Nephron progenitor cell (in vitro differentiated cells): ENCODE measurements around the gene FAM118A.
"Not testable (repeated sequence)": the region's sequence is repeated elsewhere in the genome, so short reads cannot be mapped to it uniquely, and the experiment has no call there.

Experiments used
- DNase-seq: peaks from one replicate; pipeline ENCODE4 v3.0.0; 2021
- H3K27ac Mint-ChIP-seq: 2 replicates; pipeline ENCODE4 v1.8.0; 2021; ENCODE audit warnings: mild to moderate bottlenecking, moderate library complexity, mixed read lengths
- H3K27me3 Mint-ChIP-seq: 2 replicates; pipeline ENCODE4 v1.8.0; 2021; ENCODE audit warnings: mild to moderate bottlenecking, low read depth, mixed read lengths; ENCODE audit not compliant: poor library complexity
- H3K36me3 Mint-ChIP-seq: 2 replicates; pipeline ENCODE4 v1.8.0; 2021; ENCODE audit warnings: low read depth, mixed read lengths
- H3K4me1 Mint-ChIP-seq: 2 replicates; pipeline ENCODE4 v1.8.0; 2021; ENCODE audit warnings: mixed read lengths
- H3K4me3 Mint-ChIP-seq: 2 replicates; pipeline ENCODE4 v1.8.0; 2021; ENCODE audit warnings: mild to moderate bottlenecking, moderate library complexity, mixed read lengths
- H3K9me3 Mint-ChIP-seq: 2 replicates; pipeline ENCODE4 v1.8.0; 2021; ENCODE audit warnings: mild to moderate bottlenecking, moderate library complexity, mixed read lengths
- CTCF ChIP-seq: fragments of 200-600 bp; sonication (generic); IDR thresholded peaks from 2 replicates; pipeline ENCODE4 v1.5.0; 2021; ENCODE audit warnings: antibody characterized with exemption

Gene FAM118A

DNA sequence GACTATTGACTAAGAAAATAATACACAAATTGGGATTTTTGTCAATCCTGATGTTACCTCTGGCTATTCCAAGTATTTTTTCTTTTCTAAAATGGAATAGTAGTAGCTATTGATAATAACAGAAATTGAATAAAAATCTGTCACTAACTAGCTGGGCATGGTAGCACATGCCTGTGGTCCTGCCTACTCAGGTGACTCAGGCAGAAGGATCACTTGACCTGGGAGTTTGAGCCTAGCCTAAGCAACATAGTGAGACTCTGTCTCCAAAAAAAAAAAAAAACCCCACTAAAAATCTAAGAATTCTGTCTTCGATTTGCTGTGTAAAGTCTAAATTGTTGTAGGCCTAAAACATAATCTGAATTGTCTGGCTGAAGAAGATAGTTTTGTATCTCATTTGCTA lies 42.2 kb downstream of the FAM118A start:
- Mint-ChIP-seq H3K27ac (no peak overlapping the region), H3K9me3 (no peaks in the 10 kb centered on the region), H3K4me1 (no peaks in the 10 kb centered on the region), H3K27me3 (peaks cover 13% of the 10 kb centered on the region), H3K36me3 (no peaks in the 10 kb centered on the region), H3K4me3 (no peak overlapping the region)
- DNase-seq = no peak
- no peak for TF ChIP-seq CTCF

DNA sequence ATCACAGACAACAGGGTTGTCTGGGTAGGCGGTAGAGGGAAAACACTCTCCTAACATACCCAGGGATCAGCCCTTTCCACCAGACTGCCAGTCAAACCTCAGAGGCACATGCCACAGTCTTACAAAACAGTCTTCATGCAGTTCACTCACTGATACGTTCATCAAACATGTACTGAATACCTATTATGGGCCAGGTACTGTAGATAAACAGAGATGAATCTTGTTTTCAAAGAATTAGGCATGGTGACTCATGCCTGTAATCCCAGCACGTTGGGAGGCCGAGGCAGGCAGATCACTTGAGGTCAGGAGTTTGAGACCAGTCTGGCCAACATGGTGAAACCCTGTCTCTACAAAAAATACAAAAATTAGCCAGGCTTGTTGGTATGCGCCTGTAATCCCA lies 43.0 kb downstream of the FAM118A start:
- not testable (repeated sequence) for H3K27ac Mint-ChIP-seq, H3K4me1 Mint-ChIP-seq, H3K36me3 Mint-ChIP-seq, H3K9me3 Mint-ChIP-seq, H3K4me3 Mint-ChIP-seq, DNase-seq
- peaks cover 15% of the 10 kb centered on the region for H3K27me3 Mint-ChIP-seq

DNA sequence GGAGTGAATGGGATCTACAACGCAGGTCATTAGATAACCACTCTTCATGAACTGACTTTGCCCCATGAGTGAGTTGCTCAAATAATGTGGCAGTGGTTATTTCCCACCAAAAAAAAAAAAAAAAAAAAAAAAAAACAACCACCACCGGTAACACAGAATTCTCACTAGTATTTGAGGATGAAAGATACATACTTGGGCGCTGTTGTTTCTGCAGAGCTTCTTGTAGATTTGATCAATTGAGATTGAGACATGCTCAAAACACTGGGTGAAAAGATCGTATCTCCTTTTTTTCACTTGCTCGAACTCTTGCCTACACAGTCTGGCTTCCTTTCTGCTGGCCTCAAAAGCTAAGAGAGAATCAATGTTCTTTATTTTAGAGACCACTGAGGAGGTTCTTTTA lies 44.1 kb downstream of the FAM118A start:
- Mint-ChIP-seq H3K36me3 (no peaks in the 10 kb centered on the region), H3K4me3 (no peak overlapping the region), H3K9me3 (no peaks in the 10 kb centered on the region), H3K27me3 (peaks cover 16% of the 10 kb centered on the region), H3K27ac (no peak overlapping the region), H3K4me1 (no peaks in the 10 kb centered on the region)
- no peak for TF ChIP-seq CTCF
- no peak for DNase-seq

- no peak overlapping the region for H3K27ac Mint-ChIP-seq
- H3K9me3 Mint-ChIP-seq = no peaks in the 10 kb centered on the region
- DNase-seq = no peak
- H3K4me3 Mint-ChIP-seq = no peak overlapping the region
- TF ChIP-seq CTCF = no peak
- H3K4me1 Mint-ChIP-seq = no peaks in the 10 kb centered on the region
- peaks cover 20% of the 10 kb centered on the region for H3K27me3 Mint-ChIP-seq
- H3K36me3 Mint-ChIP-seq = no peaks in the 10 kb centered on the region
Measured at GRCh38 chr22:45357490-45357889, 47.8 kb downstream of the FAM118A start.

DNA sequence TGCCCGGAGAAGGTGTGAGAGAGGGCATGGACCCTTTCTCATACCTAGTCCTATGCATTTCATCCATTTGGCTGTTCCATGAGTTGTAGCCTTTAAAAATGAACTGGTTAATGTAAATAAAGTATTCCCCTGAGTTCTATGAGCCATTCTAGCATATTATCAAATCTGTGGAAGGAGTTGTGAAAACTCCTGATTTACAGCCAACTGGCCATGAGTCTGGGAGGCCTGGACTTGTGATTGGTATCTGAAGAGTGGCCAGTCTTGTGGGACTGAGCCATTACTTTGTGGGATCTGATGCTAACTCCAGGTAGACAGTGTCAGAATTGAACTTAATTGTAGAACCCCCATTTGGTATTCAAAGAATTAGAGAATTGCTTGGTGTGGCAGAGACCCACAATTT lies 48.4 kb downstream of the FAM118A start:
- TF ChIP-seq CTCF = no peak
- H3K27me3 Mint-ChIP-seq = peaks cover 20% of the 10 kb centered on the region
- DNase-seq = no peak
- H3K9me3 Mint-ChIP-seq = no peaks in the 10 kb centered on the region
- H3K27ac Mint-ChIP-seq = no peak overlapping the region
- H3K36me3 Mint-ChIP-seq = no peaks in the 10 kb centered on the region
- no peak overlapping the region for H3K4me3 Mint-ChIP-seq
- H3K4me1 Mint-ChIP-seq = no peaks in the 10 kb centered on the region

- Mint-ChIP-seq H3K36me3 (no peaks in the 10 kb centered on the region), H3K4me3 (no peak overlapping the region), H3K27me3 (peaks cover 21% of the 10 kb centered on the region), H3K27ac (no peak overlapping the region), H3K4me1 (no peaks in the 10 kb centered on the region), H3K9me3 (no peaks in the 10 kb centered on the region)
- no peak for DNase-seq
- TF ChIP-seq CTCF = no peak
Measured at GRCh38 chr22:45359627-45360026, 49.9 kb downstream of the FAM118A start.
